Measurements from ENCODE around the gene TBXAS1. TPM values are rescaled to one million over a fixed set of nuclear protein-coding genes. Genes with fewer than 3 reads are reported as not detected.

TBXAS1 gene
- total and polyA plus RNA-seq, 2 donors (not counting 3 experiments of a cell fraction or from before 2014, with no cell fraction given): 2.1 to 4.3 TPM

DNA sequence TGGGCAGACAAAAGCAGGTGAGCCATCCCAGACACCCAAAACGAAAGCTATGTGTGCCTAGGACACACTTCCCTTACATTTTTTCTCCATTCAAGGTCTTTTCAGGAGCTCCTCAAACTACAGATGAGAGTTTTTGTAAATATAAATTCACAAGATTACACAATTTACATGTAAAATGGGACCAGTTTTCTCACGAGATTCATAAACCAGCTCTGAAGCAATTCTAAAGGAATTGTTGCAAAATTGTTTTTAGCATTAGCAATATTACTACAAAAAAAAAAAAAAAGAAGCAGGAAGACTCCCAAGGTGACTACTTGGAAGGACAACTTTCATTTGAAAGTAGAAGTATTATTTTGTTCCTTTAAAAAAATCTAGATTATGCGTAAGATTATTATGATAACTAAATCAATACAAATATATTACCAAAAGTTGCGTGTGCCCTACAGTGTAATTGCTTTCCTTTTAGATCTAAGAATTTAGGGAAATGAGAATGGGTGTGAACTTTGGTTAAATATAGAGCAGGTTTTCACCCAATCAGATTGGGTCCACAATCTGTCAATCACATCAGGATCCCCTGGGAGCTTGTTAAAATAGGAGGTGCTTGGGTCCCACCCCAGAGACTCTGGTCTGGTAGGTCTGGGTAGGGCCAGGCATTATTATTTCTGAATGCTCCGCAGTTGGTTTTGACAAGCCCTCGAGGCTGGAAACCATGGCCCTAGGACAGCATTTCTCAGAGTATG lies 72.2 kb downstream of the TBXAS1 start:
- ChIA-PET CTCF (interaction anchor here (1.0 to 1.7 kb wide), 5 partner anchors 9 to 58 kb away, joined by 4 to 6 read pairs (median 5); no protein-coding TSS in a partner anchor), POLR2A (interaction anchor here (0.7 kb wide), 1 partner anchor 26 kb away, joined by 6 read pairs; no protein-coding TSS in a partner anchor)
- TF ChIP-seq GATA2 (IDR thresholded peaks at IDR 0.05; ENCODE audit: insufficient read depth, insufficient read length, low read depth, low read length) (no peak), FOS (IDR thresholded peaks at IDR 0.05; ENCODE audit: borderline replicate concordance, insufficient read depth, low read length) (no peak), POLR2AphosphoS5 (IDR thresholded peaks at IDR 0.05; ENCODE audit: insufficient read depth, low read depth, low read length) (no peak), POLR2A (IDR thresholded peaks at IDR 0.05; ENCODE audit: low read depth, low read length) (no peak), EZH2 (IDR thresholded peaks at IDR 0.05; ENCODE audit: borderline replicate concordance, low read depth, low read length, severe bottlenecking) (no peak), MYC (IDR thresholded peaks at IDR 0.05; ENCODE audit: low read depth, low read length) (no peak), JUN (IDR thresholded peaks at IDR 0.05; ENCODE audit: borderline replicate concordance, insufficient read depth, insufficient read length, low read depth) (no peak)
- TF ChIP-seq, protein P1, sequence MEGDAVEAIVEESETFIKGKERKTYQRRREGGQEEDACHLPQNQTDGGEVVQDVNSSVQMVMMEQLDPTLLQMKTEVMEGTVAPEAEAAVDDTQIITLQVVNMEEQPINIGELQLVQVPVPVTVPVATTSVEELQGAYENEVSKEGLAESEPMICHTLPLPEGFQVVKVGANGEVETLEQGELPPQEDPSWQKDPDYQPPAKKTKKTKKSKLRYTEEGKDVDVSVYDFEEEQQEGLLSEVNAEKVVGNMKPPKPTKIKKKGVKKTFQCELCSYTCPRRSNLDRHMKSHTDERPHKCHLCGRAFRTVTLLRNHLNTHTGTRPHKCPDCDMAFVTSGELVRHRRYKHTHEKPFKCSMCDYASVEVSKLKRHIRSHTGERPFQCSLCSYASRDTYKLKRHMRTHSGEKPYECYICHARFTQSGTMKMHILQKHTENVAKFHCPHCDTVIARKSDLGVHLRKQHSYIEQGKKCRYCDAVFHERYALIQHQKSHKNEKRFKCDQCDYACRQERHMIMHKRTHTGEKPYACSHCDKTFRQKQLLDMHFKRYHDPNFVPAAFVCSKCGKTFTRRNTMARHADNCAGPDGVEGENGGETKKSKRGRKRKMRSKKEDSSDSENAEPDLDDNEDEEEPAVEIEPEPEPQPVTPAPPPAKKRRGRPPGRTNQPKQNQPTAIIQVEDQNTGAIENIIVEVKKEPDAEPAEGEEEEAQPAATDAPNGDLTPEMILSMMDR (IDR thresholded peaks at IDR 0.05; ENCODE audit: extremely low read depth in 1 of 2, insufficient read depth in 1 of 2, low read depth in 1 of 2, low read length in 2 of 2): no peak
- TF ChIP-seq, protein P2, sequence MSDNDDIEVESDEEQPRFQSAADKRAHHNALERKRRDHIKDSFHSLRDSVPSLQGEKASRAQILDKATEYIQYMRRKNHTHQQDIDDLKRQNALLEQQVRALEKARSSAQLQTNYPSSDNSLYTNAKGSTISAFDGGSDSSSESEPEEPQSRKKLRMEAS (IDR thresholded peaks at IDR 0.05; ENCODE audit: insufficient read depth, insufficient read length): no peak
- no peak overlapping the region for H3K4me2 ChIP-seq (ENCODE audit: insufficient read depth, low read length)
- no peaks in the 10 kb centered on the region for H3K4me1 ChIP-seq (ENCODE audit: control insufficient read depth, extremely low read depth, insufficient read depth, low read length)
- intact Hi-C loops (cut with micrococcal nuclease) (no loop called here), dilution Hi-C loops (cut with MboI; ENCODE audit: extremely low pct_ligation_motif_present, low sequenced_read_pairs) (no loop called here)
- H3K9me3 ChIP-seq (replicated peaks; ENCODE audit: control insufficient read depth, insufficient read depth, low read length): no peaks in the 10 kb centered on the region
- DNase-seq (ENCODE audit: low read depth, low spot score) (no peak), FAIRE-seq (no peak)
- H4K20me1 ChIP-seq (replicated peaks; ENCODE audit: control insufficient read depth, extremely low read depth, insufficient read depth, low read length): no peaks in the 10 kb centered on the region
- H3K4me3 ChIP-seq (replicated peaks in 1 of 3; ENCODE audit: insufficient read depth in 1 of 3, low read depth in 1 of 3, low read length in 3 of 3): no peak overlapping the region
- H3K79me2 ChIP-seq (ENCODE audit: control insufficient read depth, insufficient read depth, low read length): no peaks in the 10 kb centered on the region
- H3K9ac ChIP-seq (replicated peaks; ENCODE audit: extremely low read depth, insufficient read depth, low read length): no peak overlapping the region
- H2AFZ ChIP-seq (ENCODE audit: low read depth, low read length): no peak overlapping the region
- H3K36me3 ChIP-seq (ENCODE audit: control insufficient read depth in 2 of 2, extremely low read depth in 1 of 2, insufficient read depth in 2 of 2, low read length in 2 of 2): no peaks in the 10 kb centered on the region
- peaks cover 0 to 3% of the 10 kb centered on the region in 2 experiments for H3K27me3 ChIP-seq (ENCODE audit: control insufficient read depth in 2 of 2, insufficient read depth in 2 of 2, low read length in 2 of 2)
- no peak overlapping the region for H3K27ac ChIP-seq (ENCODE audit: insufficient read depth, low read depth, low read length)
- no peaks in the 10 kb centered on the region for H3K9me1 ChIP-seq (replicated peaks; ENCODE audit: control insufficient read depth, extremely low read depth, insufficient read depth, low read length)
- BruUV-seq (replicated peaks): no TSS peak
